Stimulated activated CD8-positive, alpha-beta memory T cell treated with anti-CD3 and anti-CD28 coated beads, Interleukin-7, amount 100 ng/mL, for 1 hour (primary cell): Measurements from ENCODE around the gene FUT8.

Source experiments
- DNase-seq, 2 donors: peaks; one replicate each; pipeline ENCODE4 v3.0.0-alpha.2; 2020; ENCODE audit warnings: low read depth in 2 of 2

The FUT8 gene

GRCh38 chr14:65558363-65558762, 145.8 kb downstream of the FUT8 start:
- no peak for DNase-seq

GRCh38 chr14:65560340-65561027, 148.0 kb downstream of the FUT8 start:
- no peak for DNase-seq

GRCh38 chr14:65564370-65564769, 151.8 kb downstream of the FUT8 start:
- no peak for DNase-seq

- no peak for DNase-seq
Measured at GRCh38 chr14:65565948-65566347, 153.4 kb downstream of the FUT8 start.

- no peak for DNase-seq
Measured at GRCh38 chr14:65566820-65567522, 154.4 kb downstream of the FUT8 start.

GRCh38 chr14:65574611-65575010, 162.1 kb downstream of the FUT8 start:
- no peak for DNase-seq

GRCh38 chr14:65575389-65575788, 162.9 kb downstream of the FUT8 start:
- DNase-seq, result no peak

- no peak for DNase-seq
Measured at GRCh38 chr14:65580973-65581372, 168.4 kb downstream of the FUT8 start.

- no peak for DNase-seq
Measured at GRCh38 chr14:65581378-65581777, 168.8 kb downstream of the FUT8 start.

GRCh38 chr14:65581799-65582198, 169.3 kb downstream of the FUT8 start:
- no peak for DNase-seq

- DNase-seq, result no peak
Measured at GRCh38 chr14:65585216-65585615, 172.7 kb downstream of the FUT8 start.

- DNase-seq, result no peak
Measured at GRCh38 chr14:65588426-65589140, 176.1 kb downstream of the FUT8 start.

- DNase-seq, result no peak
Measured at GRCh38 chr14:65594153-65594881, 181.8 kb downstream of the FUT8 start.

- DNase-seq, result no peak
Measured at GRCh38 chr14:65594882-65595237, 182.3 kb downstream of the FUT8 start.

GRCh38 chr14:65599375-65599774, 186.8 kb downstream of the FUT8 start:
- DNase-seq, result no peak

- no peak for DNase-seq
Measured at GRCh38 chr14:65600742-65601141, 188.2 kb downstream of the FUT8 start.

GRCh38 chr14:65604535-65604934, 192.0 kb downstream of the FUT8 start:
- DNase-seq, result no peak

- DNase-seq, result no peak
Measured at GRCh38 chr14:65604936-65605335, 192.4 kb downstream of the FUT8 start.

GRCh38 chr14:65606460-65606859, 193.9 kb downstream of the FUT8 start:
- no peak for DNase-seq

- no peak for DNase-seq
Measured at GRCh38 chr14:65613131-65613650, 200.7 kb downstream of the FUT8 start.

GRCh38 chr14:65618996-65619395, 206.5 kb downstream of the FUT8 start:
- DNase-seq, result no peak

- no peak for DNase-seq
Measured at GRCh38 chr14:65620195-65620594, 207.7 kb downstream of the FUT8 start.
